ENCODE results near the gene SAGE1. TPM values are rescaled to one million over a fixed set of nuclear protein-coding genes. Genes with fewer than 3 reads are reported as not detected.
"Not testable (repeated sequence)": the region's sequence is repeated elsewhere in the genome, so short reads cannot be mapped to it uniquely, and the experiment has no call there.

The SAGE1 gene
- total RNA-seq (2021) (not detected in 2 replicates), Bru-seq, nascent RNA (not detected), BruChase-seq, experiment 1, labeled RNA remaining after a 2-hour chase (not detected), BruChase-seq, experiment 2, labeled RNA remaining after a 6-hour chase (not detected)
- long read RNA-seq: 0 reads

DNA sequence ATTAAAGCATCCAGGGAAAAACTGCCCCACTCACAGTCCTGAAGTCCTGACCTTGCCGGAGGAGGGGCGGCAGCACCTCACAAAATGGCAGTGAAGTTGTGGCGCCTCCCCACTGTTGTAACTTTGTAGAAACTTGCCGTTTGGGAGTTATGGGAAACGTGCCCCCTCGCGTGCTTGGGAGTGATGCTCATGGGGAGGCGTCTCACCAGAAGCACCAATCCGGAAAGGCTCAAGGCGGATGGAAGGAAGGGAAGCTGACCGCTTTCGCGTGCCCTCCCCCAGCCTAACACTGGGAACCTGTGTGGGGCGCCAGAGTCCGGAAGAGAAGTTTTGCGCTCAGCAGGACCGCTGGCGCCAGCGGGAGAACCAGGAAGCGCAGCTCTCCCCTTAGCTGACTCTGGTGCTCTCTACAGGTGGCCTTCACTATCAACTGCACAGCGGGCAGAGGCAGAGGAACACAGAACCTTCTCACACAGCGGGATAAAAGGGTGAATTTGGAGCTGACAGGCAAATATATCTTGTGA is at the start of gene SAGE1, which contains the start of gene CT45A10:
Gene SAGE1 (plus strand): TSS at position 423 of the 524 bp plus-strand sequence. CDS start 2,527 bp downstream, outside the sequence.
Gene CT45A10 (minus strand): TSS at position 151 of the 524 bp plus-strand sequence. CDS start 8,100 bp downstream, outside the sequence.
- Histone ChIP-seq H3K9me2 (ENCODE audit: insufficient read depth) (no peaks in the 10 kb centered on the region), H4K20me1 (ENCODE audit: insufficient read depth) (no peaks in the 10 kb centered on the region), H3K4me1 (replicated peaks; ENCODE audit: insufficient read depth) (no peaks in the 10 kb centered on the region), H3K4me2 (no peak within 1 kb of the TSS), H3K27ac (no peak within 1 kb of the TSS), H3F3A (ENCODE audit: insufficient read depth, low read depth) (no peaks in the 10 kb centered on the region), H3K36me3 (ENCODE audit: low read depth) (no peaks in the 10 kb centered on the region), H3K79me2 (ENCODE audit: low read depth) (no peaks in the 10 kb centered on the region), H3K9me3 (ENCODE audit: insufficient read depth, low read depth) (no peaks in the 10 kb centered on the region), H3K27me3 (ENCODE audit: insufficient read depth, low read depth) (peaks cover 63% of the 10 kb centered on the region), H2AFZ (no peak within 1 kb of the TSS), H3K4me3 (no peak within 1 kb of the TSS)
- POLR2A ChIA-PET (ENCODE audit: unreplicated experiment): no interaction called here
- BruUV-seq (replicated peaks): no TSS peak
- intact Hi-C loops (cut with micrococcal nuclease; ENCODE audit: unreplicated experiment): no loop called here
- TF ChIP-seq, protein P1, sequence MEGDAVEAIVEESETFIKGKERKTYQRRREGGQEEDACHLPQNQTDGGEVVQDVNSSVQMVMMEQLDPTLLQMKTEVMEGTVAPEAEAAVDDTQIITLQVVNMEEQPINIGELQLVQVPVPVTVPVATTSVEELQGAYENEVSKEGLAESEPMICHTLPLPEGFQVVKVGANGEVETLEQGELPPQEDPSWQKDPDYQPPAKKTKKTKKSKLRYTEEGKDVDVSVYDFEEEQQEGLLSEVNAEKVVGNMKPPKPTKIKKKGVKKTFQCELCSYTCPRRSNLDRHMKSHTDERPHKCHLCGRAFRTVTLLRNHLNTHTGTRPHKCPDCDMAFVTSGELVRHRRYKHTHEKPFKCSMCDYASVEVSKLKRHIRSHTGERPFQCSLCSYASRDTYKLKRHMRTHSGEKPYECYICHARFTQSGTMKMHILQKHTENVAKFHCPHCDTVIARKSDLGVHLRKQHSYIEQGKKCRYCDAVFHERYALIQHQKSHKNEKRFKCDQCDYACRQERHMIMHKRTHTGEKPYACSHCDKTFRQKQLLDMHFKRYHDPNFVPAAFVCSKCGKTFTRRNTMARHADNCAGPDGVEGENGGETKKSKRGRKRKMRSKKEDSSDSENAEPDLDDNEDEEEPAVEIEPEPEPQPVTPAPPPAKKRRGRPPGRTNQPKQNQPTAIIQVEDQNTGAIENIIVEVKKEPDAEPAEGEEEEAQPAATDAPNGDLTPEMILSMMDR (conservative IDR thresholded peaks at IDR 0.05): no peak
- no peak for TF ChIP-seq EZH2 (IDR thresholded peaks at IDR 0.05; ENCODE audit: low read depth)
- CTCF ChIA-PET: no interaction called here
- DNase-seq: no peak

DNA sequence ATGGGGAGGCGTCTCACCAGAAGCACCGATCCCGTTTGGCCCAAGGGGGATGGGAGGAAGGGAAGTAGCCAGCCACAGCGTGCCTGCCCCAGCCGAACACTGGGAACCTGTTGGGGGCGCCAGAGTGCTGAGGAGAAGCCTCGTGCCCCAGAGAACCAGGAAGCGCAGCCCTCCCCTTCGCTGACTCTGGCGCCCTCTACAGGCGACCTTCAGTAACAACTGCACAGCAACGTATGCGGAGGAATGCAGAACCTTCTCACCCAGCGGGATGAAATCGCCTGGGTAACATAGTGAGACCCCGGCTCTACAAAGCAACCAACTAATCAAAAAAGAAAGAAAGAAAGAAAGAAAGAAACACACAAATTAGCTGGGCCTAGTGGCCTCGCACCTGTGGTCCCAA is 39.1 kb upstream of the SAGE1 start, which contains the start of gene CT45A8:
Gene CT45A8 (minus strand): TSS at position 101 of the 400 bp plus-strand sequence. CDS start 3,755 bp downstream, outside the sequence.
- not testable (repeated sequence) for H4K20me1 ChIP-seq (ENCODE audit: insufficient read depth)

GRCh38 chrX:135871712-135872111 is 21.8 kb upstream of the SAGE1 start, which contains the start of gene CT45A9:
CT45A9 (minus strand) TSS chrX:135871812; CDS start chrX:135868061, 3,751 bp downstream.
- intact Hi-C loops (cut with micrococcal nuclease; ENCODE audit: unreplicated experiment): not testable (repeated sequence)

More for the DNA sequence above, 39.1 kb upstream of the SAGE1 start, which contains the start of gene CT45A8:
- H3K79me2 ChIP-seq (ENCODE audit: low read depth); H3K36me3 ChIP-seq (ENCODE audit: low read depth); H3K4me1 ChIP-seq (replicated peaks; ENCODE audit: insufficient read depth); H3K4me2 ChIP-seq; DNase-seq; H3K27ac ChIP-seq; POLR2A ChIA-PET (ENCODE audit: unreplicated experiment); CTCF ChIA-PET; H3K4me3 ChIP-seq; H3K9me2 ChIP-seq (ENCODE audit: insufficient read depth); H2AFZ ChIP-seq; H3K27me3 ChIP-seq (ENCODE audit: insufficient read depth, low read depth); H3K9me3 ChIP-seq (ENCODE audit: insufficient read depth, low read depth); H3F3A ChIP-seq (ENCODE audit: insufficient read depth, low read depth); intact Hi-C loops (cut with micrococcal nuclease; ENCODE audit: unreplicated experiment); BruUV-seq (replicated peaks): not testable (repeated sequence)

DNA sequence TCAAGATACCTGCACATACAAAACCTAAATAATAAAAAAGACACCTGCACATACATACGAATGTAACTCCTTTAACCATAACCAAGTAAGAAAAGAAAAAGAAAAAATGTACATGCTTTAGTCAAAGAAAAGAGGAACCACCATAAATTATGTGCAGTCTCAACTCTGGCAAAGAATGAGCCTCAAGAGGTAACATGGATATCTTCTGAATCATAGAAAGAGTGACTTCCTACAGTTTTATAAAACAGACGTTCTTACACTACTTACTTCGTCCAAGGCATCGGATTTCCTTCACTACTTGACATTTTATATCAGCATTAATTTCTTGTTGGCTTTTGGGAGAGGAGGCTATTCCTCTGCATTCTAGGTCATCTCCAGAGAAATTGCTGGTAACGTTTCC is 10.8 kb upstream of the SAGE1 start:
- intact Hi-C loops (cut with micrococcal nuclease; ENCODE audit: unreplicated experiment); H3K36me3 ChIP-seq (ENCODE audit: low read depth); H3F3A ChIP-seq (ENCODE audit: insufficient read depth, low read depth); DNase-seq; H2AFZ ChIP-seq; POLR2A ChIA-PET (ENCODE audit: unreplicated experiment); CTCF ChIA-PET; H3K4me3 ChIP-seq; H3K27ac ChIP-seq; H3K79me2 ChIP-seq (ENCODE audit: low read depth); H3K9me2 ChIP-seq (ENCODE audit: insufficient read depth); H4K20me1 ChIP-seq (ENCODE audit: insufficient read depth); H3K9me3 ChIP-seq (ENCODE audit: insufficient read depth, low read depth); H3K4me1 ChIP-seq (replicated peaks; ENCODE audit: insufficient read depth); BruUV-seq (replicated peaks); H3K4me2 ChIP-seq; H3K27me3 ChIP-seq (ENCODE audit: insufficient read depth, low read depth): not testable (repeated sequence)

More at GRCh38 chrX:135871712-135872111, 21.8 kb upstream of the SAGE1 start, which contains the start of gene CT45A9:
- H3F3A ChIP-seq (ENCODE audit: insufficient read depth, low read depth); H3K4me3 ChIP-seq; H3K79me2 ChIP-seq (ENCODE audit: low read depth); DNase-seq; H3K27ac ChIP-seq; H3K27me3 ChIP-seq (ENCODE audit: insufficient read depth, low read depth); H3K9me3 ChIP-seq (ENCODE audit: insufficient read depth, low read depth); H3K9me2 ChIP-seq (ENCODE audit: insufficient read depth); CTCF ChIA-PET; H2AFZ ChIP-seq; BruUV-seq (replicated peaks); H3K36me3 ChIP-seq (ENCODE audit: low read depth); H3K4me1 ChIP-seq (replicated peaks; ENCODE audit: insufficient read depth); H3K4me2 ChIP-seq; H4K20me1 ChIP-seq (ENCODE audit: insufficient read depth); POLR2A ChIA-PET (ENCODE audit: unreplicated experiment): not testable (repeated sequence)

DNA sequence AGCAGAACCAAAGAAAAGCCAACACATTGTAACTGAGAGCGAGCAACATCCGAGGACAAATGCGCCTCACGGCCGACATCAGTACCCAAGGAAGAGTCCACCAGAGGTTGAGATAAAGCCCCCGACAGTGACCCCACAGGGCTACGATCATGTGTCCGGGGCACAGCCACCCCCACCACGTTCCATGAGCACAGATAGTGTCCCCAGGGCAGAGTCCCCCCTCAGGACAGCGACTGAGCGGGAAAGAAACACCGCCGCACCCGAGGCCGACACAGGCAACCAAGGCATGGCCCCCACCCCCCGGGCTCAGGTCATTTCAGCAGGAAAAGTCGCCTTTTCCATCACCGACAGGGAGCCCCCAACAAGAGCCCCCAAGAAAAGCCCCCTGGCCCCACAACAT is 5.3 kb upstream of the SAGE1 start:
- intact Hi-C loops (cut with micrococcal nuclease; ENCODE audit: unreplicated experiment); H3K79me2 ChIP-seq (ENCODE audit: low read depth); H3K36me3 ChIP-seq (ENCODE audit: low read depth); BruUV-seq (replicated peaks); H3K4me3 ChIP-seq; H3K9me2 ChIP-seq (ENCODE audit: insufficient read depth); POLR2A ChIA-PET (ENCODE audit: unreplicated experiment); H3F3A ChIP-seq (ENCODE audit: insufficient read depth, low read depth); DNase-seq; H3K27ac ChIP-seq; H3K4me2 ChIP-seq; H2AFZ ChIP-seq; H4K20me1 ChIP-seq (ENCODE audit: insufficient read depth); CTCF ChIA-PET; H3K9me3 ChIP-seq (ENCODE audit: insufficient read depth, low read depth); H3K4me1 ChIP-seq (replicated peaks; ENCODE audit: insufficient read depth): not testable (repeated sequence)
- H3K27me3 ChIP-seq (ENCODE audit: insufficient read depth, low read depth): peaks cover 31% of the 10 kb centered on the region

All from PC-9 (cell line).